Right lobe of liver (tissue), 6 donors: Measurements from ENCODE around the gene IRX4. TPM values are rescaled to one million over a fixed set of nuclear protein-coding genes. Genes with fewer than 3 reads are reported as not detected.

Source experiments
- ATAC-seq, 4 donors: fragments of 200-7000 bp; cut with Tn5 transposase; one replicate each; pipeline ENCODE4 v1.9.1; 2020; ENCODE audit warnings: mild to moderate bottlenecking in 4 of 4, moderate library complexity in 4 of 4
- DNase-seq, 3 donors: peaks; one replicate each; pipeline ENCODE4 v3.0.0-alpha.2; 2020
- H3K27ac ChIP-seq, 3 donors: fragments of 200-600 bp; one replicate each; pipeline ENCODE4 v1.8.0; 2022
- H3K27me3 ChIP-seq, 2 donors: fragments of 200-600 bp; one replicate each; pipeline ENCODE4 v1.8.0; 2022
- H3K36me3 ChIP-seq, 4 donors: fragments of 200-600 bp; sonication (generic) in 1 of 4; one replicate each; pipeline versions ENCODE4 v1.5.1 to v1.8.0; 2017 to 2022; ENCODE audit warnings: control low read depth in 1 of 4
- H3K4me1 ChIP-seq, 4 donors: fragments of 200-600 bp; sonication (generic) in 1 of 4; one replicate each; pipeline versions ENCODE4 v1.5.1 to v1.8.0; 2017 to 2022; ENCODE audit warnings: control low read depth in 1 of 4
- H3K4me3 ChIP-seq, 3 donors: fragments of 200-600 bp; one replicate each; pipeline ENCODE4 v1.8.0; 2022
- H3K9me3 ChIP-seq, 4 donors: fragments of 200-600 bp; sonication (generic) in 1 of 4; one replicate each; pipeline versions ENCODE4 v1.5.1 to v1.8.0; 2017 to 2022; ENCODE audit warnings: control low read depth in 1 of 4
- CTCF ChIP-seq, 4 donors: fragments of 200-600 bp in 3 of 4; fragments of 450-650 bp in 1 of 4; IDR thresholded peaks; one replicate each; pipeline versions ENCODE4 v1.5.1 to v1.8.0; 2016 to 2022; ENCODE audit warnings: antibody characterized with exemption in 4 of 4, mild to moderate bottlenecking in 2 of 4
- POLR2A ChIP-seq: fragments of 450-650 bp; IDR thresholded peaks from one replicate; pipeline ENCODE4 v1.6.1; 2017; ENCODE audit warnings: antibody characterized with exemption, mild to moderate bottlenecking
- WGBS: methylation state at CpG from one replicate; pipeline ENCODE4 v1.1.6; 2018; ENCODE audit warnings: low coverage, low lambda C conversion rate; ENCODE audit not compliant: insufficient coverage; ENCODE audit errors: missing lambda C conversion rate; 5-methylcytosine and 5-hydroxymethylcytosine counted together
- intact Hi-C, 2 donors: fragments of 100-400 bp; cut with DNase I; formaldehyde crosslinking; loops; one replicate each; pipeline versions ENCODE4 v1.11.2 to v1.14.1; 2022
- long read RNA-seq: library from polyadenylated mRNA; unstranded; transcript quantifications from one replicate; pipeline ENCODE4 v2.0.0, GENCODE V29; 2019
- total RNA-seq, 6 experiments: library from RNA; depleted of rRNA in 2 of 6; stranded (reverse); fragments of >200 nt in 2 of 6; fragmentation: NEBNext Ultra II Directional in 3 of 6; extraction: Animal tissue kit (Norgen Biotek cat#: 25700) in 3 of 6; gene quantifications; one replicate each; pipeline versions ENCODE4 v1.1.0 to v1.2.4, GENCODE V29; 2016 to 2023
- donor health status: DM: no; HTN: yes; CAD: no.
- donor health status: DM: no; HTN: no; CAD: no.
- donor health status: DM: no; HTN: no; CAD: no.
- donor health status: DM: no; HTN: yes; CAD: no.
- donor health status: DM: no; HTN: yes; CAD: no.

IRX4 gene
- not detected for total RNA-seq
- long read RNA-seq = 0 reads

- no peak within 1 kb of the TSS for H3K27ac ChIP-seq
- peaks cover 0 to 38% of the 10 kb centered on the region in 2 donors for H3K27me3 ChIP-seq
- peaks cover 0 to 14% (median 0%) of the 10 kb centered on the region in 4 donors for H3K4me1 ChIP-seq
- DNase-seq = peak in 1 of 3 donors; percentile 31
- intact Hi-C loops = no loop called here
- TF ChIP-seq POLR2A (no peak), CTCF (IDR thresholded peaks at IDR 0.05) (no peak)
- no peak within 1 kb of the TSS for H3K4me3 ChIP-seq
- peak in 1 of 4 donors; percentile 21 for ATAC-seq
- 2% methylated on average over 25 of the region's 83 CpGs for WGBS
- H3K36me3 ChIP-seq = no peaks in the 10 kb centered on the region
- no peaks in the 10 kb centered on the region for H3K9me3 ChIP-seq
Observed at GRCh38 chr5:1882337-1883119, at the start of gene IRX4. Gene IRX4, minus strand, starts transcription at chr5:1882925. Its CDS starts 278 bp downstream, at chr5:1882647.

- Histone ChIP-seq H3K9me3 (no peaks in the 10 kb centered on the region), H3K27me3 (peaks cover 0 to 9% of the 10 kb centered on the region in 2 donors), H3K4me1 (no peaks in the 10 kb centered on the region), H3K27ac (no peak overlapping the region), H3K36me3 (no peaks in the 10 kb centered on the region), H3K4me3 (no peak overlapping the region)
- 26% methylated on average over 5 of the region's 27 CpGs for WGBS
- intact Hi-C loops = no loop called here
- TF ChIP-seq CTCF (IDR thresholded peaks at IDR 0.05) = no peak
- no peak for TF ChIP-seq POLR2A
- DNase-seq (peak in 1 of 3 donors; percentile 37), ATAC-seq (peak in 1 of 4 donors; percentile 11)
Observed at GRCh38 chr5:1931604-1932231, 49.0 kb upstream of the IRX4 start.

GRCh38 chr5:1930880-1931603 is 48.3 kb upstream of the IRX4 start:
- Histone ChIP-seq H3K27me3 (peaks cover 0 to 9% of the 10 kb centered on the region in 2 donors), H3K27ac (no peak overlapping the region), H3K36me3 (no peaks in the 10 kb centered on the region), H3K4me1 (no peaks in the 10 kb centered on the region), H3K9me3 (no peaks in the 10 kb centered on the region), H3K4me3 (no peak overlapping the region)
- peak in 2 of 4 donors; percentile 31 to 34 for ATAC-seq
- TF ChIP-seq POLR2A = no peak
- no peak for TF ChIP-seq CTCF (IDR thresholded peaks at IDR 0.05)
- intact Hi-C loops = no loop called here
- peak in 1 of 3 donors; percentile 40 for DNase-seq
- 0% methylated on average over 11 of the region's 66 CpGs for WGBS

GRCh38 chr5:1930501-1930879 is 47.8 kb upstream of the IRX4 start:
- TF ChIP-seq POLR2A (no peak), CTCF (IDR thresholded peaks at IDR 0.05) (no peak)
- H3K9me3 ChIP-seq = no peaks in the 10 kb centered on the region
- DNase-seq = no peak
- no peak overlapping the region for H3K4me3 ChIP-seq
- no peaks in the 10 kb centered on the region for H3K36me3 ChIP-seq
- no peak overlapping the region for H3K27ac ChIP-seq
- no peaks in the 10 kb centered on the region for H3K4me1 ChIP-seq
- peak in 1 of 4 donors; percentile 13 for ATAC-seq
- peaks cover 0 to 9% of the 10 kb centered on the region in 2 donors for H3K27me3 ChIP-seq
- 50% methylated on average over 2 of the region's 27 CpGs for WGBS
- intact Hi-C loops = no loop called here
